ENCODE results near the gene TSPEAR.
"Not testable (repeated sequence)": the region's sequence is repeated elsewhere in the genome, so short reads cannot be mapped to it uniquely, and the experiment has no call there.

Gene TSPEAR

DNA sequence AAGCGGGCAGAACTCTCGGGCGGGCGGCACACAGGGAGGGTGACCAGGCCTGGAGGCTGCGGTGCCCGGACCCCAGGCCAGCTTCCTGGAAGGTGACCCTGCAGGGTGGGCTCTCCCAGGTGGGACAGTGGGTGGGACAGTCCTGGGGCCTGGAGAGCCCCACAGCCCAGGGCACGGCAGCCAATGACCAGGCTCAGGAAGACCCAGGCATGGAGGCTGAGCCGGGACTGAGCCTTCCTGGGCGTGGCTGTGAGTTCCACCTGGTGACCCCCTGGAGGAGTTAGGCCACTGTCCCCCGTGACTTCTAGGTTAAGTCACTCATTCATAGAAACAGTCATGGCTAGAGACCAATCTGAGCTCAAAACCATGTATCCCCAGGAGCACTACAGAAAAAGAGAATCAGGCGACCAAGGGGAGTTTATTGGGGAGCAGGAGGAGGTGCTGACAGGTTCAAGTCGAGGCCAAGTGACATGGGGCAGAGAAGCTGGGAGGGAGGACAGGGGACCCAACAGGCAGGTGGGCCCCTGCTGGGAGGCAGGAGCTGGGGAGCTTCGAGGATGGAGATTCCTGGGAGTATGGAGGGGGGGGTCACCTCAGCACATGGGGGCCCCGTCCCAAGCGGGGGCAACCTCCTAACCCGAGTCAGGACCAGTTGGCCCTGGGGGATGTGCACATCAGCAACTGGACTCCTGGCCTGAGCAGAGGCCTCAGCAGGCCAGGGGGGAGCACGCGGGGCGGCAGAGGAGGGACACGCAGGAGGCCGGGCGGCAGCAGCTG, 132.1 kb downstream of the TSPEAR start:
- H3K4me3 ChIP-seq (ENCODE audit: low read depth, low read length): no peak overlapping the region
- no peaks in the 10 kb centered on the region for H3K27me3 ChIP-seq (ENCODE audit: control insufficient read depth, insufficient read depth, low read length)
- no peak overlapping the region for H3K9ac ChIP-seq (ENCODE audit: low read depth, low read length)
- H3K4me1 ChIP-seq (ENCODE audit: control insufficient read depth, insufficient read depth, low read length): no peaks in the 10 kb centered on the region
- no peaks in the 10 kb centered on the region for H3K36me3 ChIP-seq (ENCODE audit: control insufficient read depth, insufficient read depth, low read length)
- H3K27ac ChIP-seq (ENCODE audit: low read depth, low read length): no peak overlapping the region
- peaks cover 3% of the 10 kb centered on the region; the same call in 1 of the 2 replicates for H3K9me3 ChIP-seq (ENCODE audit: control insufficient read depth, insufficient read depth, low read length)

DNA sequence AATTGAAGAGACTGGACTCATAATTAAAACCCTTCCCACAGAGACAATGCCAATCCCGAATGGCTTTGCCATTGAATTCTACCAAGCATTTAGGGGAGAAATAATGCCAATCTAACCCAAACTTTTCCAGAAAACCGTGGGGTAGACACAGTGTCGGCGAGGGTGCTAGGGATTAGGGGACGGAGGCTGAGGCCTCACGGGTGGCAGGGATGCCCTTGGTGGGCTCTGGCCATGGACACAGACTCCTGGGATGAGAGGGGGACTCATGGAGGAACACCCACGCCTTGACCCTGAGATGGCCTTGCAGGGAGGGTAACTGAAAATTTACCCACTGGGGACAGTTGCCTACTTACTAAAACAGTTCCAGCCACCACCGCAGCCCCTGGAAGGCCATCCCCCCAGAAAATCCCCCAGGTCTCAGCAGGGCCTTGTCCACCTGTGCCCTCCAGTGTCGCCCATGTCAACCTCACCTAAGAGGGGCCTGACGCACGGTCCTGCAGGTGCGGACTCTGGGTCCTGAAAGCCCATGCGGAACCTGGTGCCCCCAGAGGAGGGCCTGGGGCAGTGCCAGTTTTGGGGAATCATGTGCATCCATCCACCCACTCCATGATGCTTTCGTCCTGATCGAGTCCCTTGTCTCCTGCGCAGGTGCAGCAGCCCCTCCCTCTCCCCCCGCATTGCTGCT, 132.9 kb downstream of the TSPEAR start:
- Histone ChIP-seq H3K4me1 (ENCODE audit: control insufficient read depth, insufficient read depth, low read length) (no peaks in the 10 kb centered on the region), H3K9ac (ENCODE audit: low read depth, low read length) (no peak overlapping the region), H3K4me3 (ENCODE audit: low read depth, low read length) (no peak overlapping the region)

GRCh38 chr21:44576025-44576420, 135.3 kb downstream of the TSPEAR start:
- Histone ChIP-seq H3K27ac (ENCODE audit: low read depth, low read length) (no peak overlapping the region), H3K36me3 (ENCODE audit: control insufficient read depth, insufficient read depth, low read length) (no peaks in the 10 kb centered on the region), H3K4me1 (ENCODE audit: control insufficient read depth, insufficient read depth, low read length) (no peaks in the 10 kb centered on the region), H3K27me3 (ENCODE audit: control insufficient read depth, insufficient read depth, low read length) (no peaks in the 10 kb centered on the region), H3K9ac (ENCODE audit: low read depth, low read length) (no peak overlapping the region), H3K4me3 (ENCODE audit: low read depth, low read length) (no peak overlapping the region), H3K9me3 (ENCODE audit: control insufficient read depth, insufficient read depth, low read length) (peaks cover 3% of the 10 kb centered on the region; the same call in 1 of the 2 replicates)

More for the DNA sequence above, 132.9 kb downstream of the TSPEAR start:
- Histone ChIP-seq H3K9me3 (ENCODE audit: control insufficient read depth, insufficient read depth, low read length) (peaks cover 3% of the 10 kb centered on the region; the same call in 1 of the 2 replicates), H3K27me3 (ENCODE audit: control insufficient read depth, insufficient read depth, low read length) (no peaks in the 10 kb centered on the region), H3K27ac (ENCODE audit: low read depth, low read length) (no peak overlapping the region), H3K36me3 (ENCODE audit: control insufficient read depth, insufficient read depth, low read length) (no peaks in the 10 kb centered on the region)

GRCh38 chr21:44575307-44576024, 135.9 kb downstream of the TSPEAR start:
- Histone ChIP-seq H3K9me3 (ENCODE audit: control insufficient read depth, insufficient read depth, low read length) (peaks cover 3% of the 10 kb centered on the region; the same call in 1 of the 2 replicates), H3K27ac (ENCODE audit: low read depth, low read length) (no peak overlapping the region), H3K36me3 (ENCODE audit: control insufficient read depth, insufficient read depth, low read length) (no peaks in the 10 kb centered on the region), H3K27me3 (ENCODE audit: control insufficient read depth, insufficient read depth, low read length) (no peaks in the 10 kb centered on the region), H3K4me3 (ENCODE audit: low read depth, low read length) (no peak overlapping the region), H3K4me1 (ENCODE audit: control insufficient read depth, insufficient read depth, low read length) (no peaks in the 10 kb centered on the region), H3K9ac (ENCODE audit: low read depth, low read length) (no peak overlapping the region)

- Histone ChIP-seq H3K4me3 (ENCODE audit: low read depth, low read length) (no peak overlapping the region), H3K36me3 (ENCODE audit: control insufficient read depth, insufficient read depth, low read length) (no peaks in the 10 kb centered on the region), H3K4me1 (ENCODE audit: control insufficient read depth, insufficient read depth, low read length) (no peaks in the 10 kb centered on the region), H3K27me3 (ENCODE audit: control insufficient read depth, insufficient read depth, low read length) (no peaks in the 10 kb centered on the region), H3K27ac (ENCODE audit: low read depth, low read length) (no peak overlapping the region), H3K9ac (ENCODE audit: low read depth, low read length) (no peak overlapping the region), H3K9me3 (ENCODE audit: control insufficient read depth, insufficient read depth, low read length) (peaks cover 3% of the 10 kb centered on the region; the same call in 1 of the 2 replicates)
Measured at GRCh38 chr21:44574457-44575306, 136.7 kb downstream of the TSPEAR start.

DNA sequence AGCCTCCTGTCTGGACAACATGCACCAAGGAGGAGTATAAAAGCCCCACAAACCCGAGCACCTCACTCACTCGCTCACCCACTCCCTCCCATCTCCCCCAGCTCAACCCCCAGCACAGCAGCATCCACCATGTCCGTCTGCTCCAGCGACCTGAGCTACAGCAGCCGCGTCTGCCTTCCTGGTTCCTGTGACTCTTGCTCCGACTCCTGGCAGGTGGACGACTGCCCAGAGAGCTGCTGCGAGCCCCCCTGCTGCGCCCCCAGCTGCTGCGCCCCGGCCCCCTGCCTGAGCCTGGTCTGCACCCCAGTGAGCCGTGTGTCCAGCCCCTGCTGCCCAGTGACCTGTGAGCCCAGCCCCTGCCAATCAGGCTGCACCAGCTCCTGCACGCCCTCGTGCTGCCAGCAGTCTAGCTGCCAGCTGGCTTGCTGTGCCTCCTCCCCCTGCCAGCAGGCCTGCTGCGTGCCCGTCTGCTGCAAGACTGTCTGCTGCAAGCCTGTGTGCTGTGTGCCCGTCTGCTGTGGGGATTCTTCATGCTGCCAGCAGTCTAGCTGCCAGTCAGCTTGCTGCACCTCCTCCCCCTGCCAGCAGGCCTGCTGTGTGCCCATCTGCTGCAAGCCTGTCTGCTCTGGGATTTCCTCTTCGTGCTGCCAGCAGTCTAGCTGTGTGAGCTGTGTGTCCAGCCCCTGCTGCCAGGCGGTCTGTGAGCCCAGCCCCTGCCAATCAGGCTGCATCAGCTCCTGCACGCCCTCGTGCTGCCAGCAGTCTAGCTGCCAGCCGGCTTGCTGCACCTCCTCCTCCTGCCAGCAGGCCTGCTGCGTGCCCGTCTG, 137.5 kb downstream of the TSPEAR start, which contains the start of gene KRTAP10-4:
Gene KRTAP10-4, plus strand, starts transcription at position 100 of the 827 bp plus-strand sequence. Its CDS starts 30 bp downstream, at position 130.
- not testable (repeated sequence) for H3K36me3 ChIP-seq (ENCODE audit: control insufficient read depth, insufficient read depth, low read length); H3K27me3 ChIP-seq (ENCODE audit: control insufficient read depth, insufficient read depth, low read length); H3K4me3 ChIP-seq (ENCODE audit: low read depth, low read length); H3K9ac ChIP-seq (ENCODE audit: low read depth, low read length); H3K9me3 ChIP-seq (ENCODE audit: control insufficient read depth, insufficient read depth, low read length); H3K4me1 ChIP-seq (ENCODE audit: control insufficient read depth, insufficient read depth, low read length); H3K27ac ChIP-seq (ENCODE audit: low read depth, low read length)

DNA sequence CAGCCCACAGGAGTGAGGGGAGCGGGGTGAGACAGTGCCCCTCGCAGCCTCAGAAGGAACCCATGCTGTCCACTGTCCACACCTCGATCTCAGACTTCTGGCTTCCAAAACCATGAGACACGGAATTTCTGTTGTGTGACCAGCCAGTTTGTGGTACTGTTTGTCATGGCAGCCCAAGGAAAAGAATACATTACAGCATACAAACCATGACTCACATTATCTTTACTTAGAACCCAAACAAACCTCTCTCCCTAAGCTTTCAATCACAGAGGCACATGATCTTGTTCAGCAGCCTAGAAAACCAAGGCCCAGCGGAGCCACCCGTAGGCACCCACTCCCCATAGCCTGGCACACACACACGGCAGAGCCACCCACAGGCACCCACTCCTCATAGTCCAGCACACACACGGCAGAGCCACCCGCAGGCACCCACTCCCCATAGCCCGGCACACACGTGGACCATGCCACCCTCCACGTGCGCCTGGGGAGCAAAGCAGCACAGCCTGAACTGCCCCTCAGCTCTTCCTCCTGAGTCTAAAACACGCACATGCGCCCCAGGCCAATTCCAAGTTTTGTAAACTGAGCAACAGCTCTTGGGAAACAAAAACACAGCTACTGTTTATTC, 138.3 kb downstream of the TSPEAR start:
- no peak overlapping the region for H3K27ac ChIP-seq (ENCODE audit: low read depth, low read length)
- H3K9ac ChIP-seq (ENCODE audit: low read depth, low read length): no peak overlapping the region
- H3K27me3 ChIP-seq (ENCODE audit: control insufficient read depth, insufficient read depth, low read length): no peaks in the 10 kb centered on the region
- peaks cover 3% of the 10 kb centered on the region; the same call in 1 of the 2 replicates for H3K9me3 ChIP-seq (ENCODE audit: control insufficient read depth, insufficient read depth, low read length)
- H3K36me3 ChIP-seq (ENCODE audit: control insufficient read depth, insufficient read depth, low read length): no peaks in the 10 kb centered on the region
- H3K4me3 ChIP-seq (ENCODE audit: low read depth, low read length): no peak overlapping the region
- no peaks in the 10 kb centered on the region for H3K4me1 ChIP-seq (ENCODE audit: control insufficient read depth, insufficient read depth, low read length)

DNA sequence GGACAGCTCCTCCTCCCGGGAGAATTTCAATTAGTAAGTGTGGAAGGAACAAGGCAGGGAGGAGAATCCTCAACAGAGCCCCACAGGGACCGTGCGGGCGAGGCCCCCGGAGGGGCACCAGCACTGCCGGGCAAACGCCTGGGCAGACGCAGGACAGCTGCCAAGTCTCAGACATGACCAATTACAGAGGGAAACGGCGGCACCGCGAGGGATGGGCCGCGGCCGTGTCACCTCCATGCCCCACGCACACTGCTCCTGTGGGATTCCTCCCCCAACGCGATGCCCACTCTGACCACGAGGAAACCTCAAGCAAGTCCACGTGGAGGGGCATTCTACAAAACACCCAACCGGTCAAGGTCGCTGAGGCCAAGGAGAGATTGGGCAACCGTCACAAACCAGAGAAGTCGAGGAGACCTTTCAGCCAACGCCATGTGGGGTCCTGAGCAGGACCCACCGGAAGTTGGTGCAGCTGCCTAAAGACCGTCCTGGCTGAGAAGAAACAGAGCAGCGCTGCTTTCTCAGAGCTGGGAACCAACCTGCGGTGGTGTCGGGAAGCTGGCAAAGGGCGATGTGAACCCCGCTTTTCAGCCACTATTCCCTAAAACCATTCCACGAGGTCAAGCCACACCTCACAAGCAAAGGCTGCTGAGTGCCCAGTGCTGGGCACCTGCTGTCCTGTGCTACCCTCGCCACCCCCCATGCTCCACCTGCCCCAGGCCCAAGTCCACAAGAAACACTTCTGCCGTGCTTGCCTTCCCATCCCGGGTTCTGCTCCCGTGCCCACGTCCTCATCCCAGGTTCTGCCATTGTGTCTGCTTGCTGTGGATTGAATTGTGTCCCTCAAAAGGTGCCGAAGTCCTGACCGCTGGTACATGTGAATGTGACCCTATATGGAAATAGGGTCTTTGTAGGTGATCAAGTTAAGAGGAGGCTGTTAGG, 139.3 kb downstream of the TSPEAR start:
- Histone ChIP-seq H3K4me3 (ENCODE audit: low read depth, low read length) (no peak overlapping the region), H3K36me3 (ENCODE audit: control insufficient read depth, insufficient read depth, low read length) (no peaks in the 10 kb centered on the region), H3K4me1 (ENCODE audit: control insufficient read depth, insufficient read depth, low read length) (no peaks in the 10 kb centered on the region), H3K27me3 (ENCODE audit: control insufficient read depth, insufficient read depth, low read length) (no peaks in the 10 kb centered on the region), H3K27ac (ENCODE audit: low read depth, low read length) (no peak overlapping the region), H3K9me3 (ENCODE audit: control insufficient read depth, insufficient read depth, low read length) (no peaks in the 10 kb centered on the region), H3K9ac (ENCODE audit: low read depth, low read length) (no peak overlapping the region)

GRCh38 chr21:44571296-44571695, 140.1 kb downstream of the TSPEAR start:
- Histone ChIP-seq H3K4me1 (ENCODE audit: control insufficient read depth, insufficient read depth, low read length) (no peaks in the 10 kb centered on the region), H3K9me3 (ENCODE audit: control insufficient read depth, insufficient read depth, low read length) (no peaks in the 10 kb centered on the region), H3K27me3 (ENCODE audit: control insufficient read depth, insufficient read depth, low read length) (no peaks in the 10 kb centered on the region), H3K27ac (ENCODE audit: low read depth, low read length) (no peak overlapping the region), H3K4me3 (ENCODE audit: low read depth, low read length) (no peak overlapping the region), H3K9ac (ENCODE audit: low read depth, low read length) (no peak overlapping the region), H3K36me3 (ENCODE audit: control insufficient read depth, insufficient read depth, low read length) (no peaks in the 10 kb centered on the region)

Data from HUES48 (cell line).